Calu3 (cell line): ENCODE data around the gene MVB12A. TPM values are rescaled to one million over a fixed set of nuclear protein-coding genes. Genes with fewer than 3 reads are reported as not detected.

Experiments
- BruUV-seq: library from RNA; stranded (reverse); fragments of 400-500 nt; replicated peaks from 2 replicates; lab custom pipeline; 2021; lab: Mats Ljungman, UMichigan
- CTCF ChIA-PET: fragments of 300-600 bp; sonication (Branson Sonifier 250); formaldehyde crosslinking; loops from one replicate; lab custom pipeline; 2022; ENCODE audit warnings: antibody characterized with exemption; lab: Charles Lee
- DNase-seq: peaks from one replicate; pipeline ENCODE4 v3.0.0; 2022
- H3K27ac Mint-ChIP-seq: one replicate; pipeline ENCODE4 v1.8.0; 2022; ENCODE audit warnings: mixed read lengths; ENCODE audit not compliant: unreplicated experiment
- H3K27me3 Mint-ChIP-seq: one replicate; pipeline ENCODE4 v1.8.0; 2022; ENCODE audit warnings: mixed read lengths; ENCODE audit not compliant: unreplicated experiment
- H3K36me3 Mint-ChIP-seq: one replicate; pipeline ENCODE4 v1.8.0; 2022; ENCODE audit warnings: mild to moderate bottlenecking, moderate library complexity, mixed read lengths; ENCODE audit not compliant: insufficient read depth, unreplicated experiment
- H3K4me1 Mint-ChIP-seq: one replicate; pipeline ENCODE4 v1.8.0; 2022; ENCODE audit warnings: mild to moderate bottlenecking, low read depth, mixed read lengths; ENCODE audit not compliant: unreplicated experiment
- H3K4me3 Mint-ChIP-seq: one replicate; pipeline ENCODE4 v1.8.0; 2022; ENCODE audit warnings: mild to moderate bottlenecking, low read depth, moderate library complexity, mixed read lengths; ENCODE audit not compliant: unreplicated experiment
- H3K9me3 Mint-ChIP-seq: one replicate; pipeline ENCODE4 v1.8.0; 2022; ENCODE audit warnings: low read depth, mixed read lengths; ENCODE audit not compliant: unreplicated experiment
- intact Hi-C: fragments of 100-400 bp; cut with micrococcal nuclease; formaldehyde crosslinking; loops from one replicate; pipeline ENCODE4 v1.10.0; 2022; ENCODE audit not compliant: unreplicated experiment
- total RNA-seq: library from RNA; stranded (reverse); gene quantifications from 2 replicates; pipeline ENCODE4 v1.2.3, GENCODE V29; 2022
- TF ChIP-seq, protein P1 (sequence below): fragments of 200-600 bp; IDR thresholded peaks from one replicate; pipeline ENCODE4 v1.8.0; 2022; ENCODE audit warnings: antibody characterized with exemption; ENCODE audit not compliant: unreplicated experiment

MVB12A gene
- total RNA-seq, 1 experiment from 2014 or later: 41.1 TPM

DNA sequence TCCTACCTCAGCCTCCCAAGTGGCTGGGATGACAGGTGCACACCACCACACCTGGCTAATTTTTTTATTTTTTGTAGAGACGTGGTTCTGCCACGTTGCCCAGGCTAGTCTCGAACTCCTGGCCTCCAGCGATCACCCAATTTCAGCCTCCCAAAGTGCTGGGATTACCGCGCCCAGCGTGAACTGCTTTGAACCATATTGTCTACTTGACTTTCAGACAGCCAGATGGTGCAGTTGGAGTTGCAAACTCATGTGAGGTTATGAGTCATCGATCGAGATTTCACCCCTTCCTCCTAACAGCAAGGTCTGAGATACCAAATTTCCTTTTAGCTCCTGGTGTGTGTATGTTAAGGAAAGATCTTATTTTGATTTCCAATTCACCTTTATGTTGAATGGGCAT is 53.2 kb downstream of the MVB12A start:
- intact Hi-C loops: no loop called here
- Mint-ChIP-seq H3K36me3 (peaks cover 61% of the 10 kb centered on the region), H3K27me3 (no peaks in the 10 kb centered on the region), H3K27ac (peak overlapping the region; percentile 90), H3K4me1 (peaks cover 23% of the 10 kb centered on the region), H3K9me3 (no peaks in the 10 kb centered on the region), H3K4me3 (peak overlapping the region; percentile 56)
- CTCF ChIA-PET: interaction anchor here (0.6 to 1.4 kb wide), 2 partner anchors 23 to 358 kb away, joined by 4 to 11 read pairs; no protein-coding TSS in a partner anchor
- no TSS peak for BruUV-seq
- DNase-seq: peak; percentile 54
- TF ChIP-seq, protein P1, sequence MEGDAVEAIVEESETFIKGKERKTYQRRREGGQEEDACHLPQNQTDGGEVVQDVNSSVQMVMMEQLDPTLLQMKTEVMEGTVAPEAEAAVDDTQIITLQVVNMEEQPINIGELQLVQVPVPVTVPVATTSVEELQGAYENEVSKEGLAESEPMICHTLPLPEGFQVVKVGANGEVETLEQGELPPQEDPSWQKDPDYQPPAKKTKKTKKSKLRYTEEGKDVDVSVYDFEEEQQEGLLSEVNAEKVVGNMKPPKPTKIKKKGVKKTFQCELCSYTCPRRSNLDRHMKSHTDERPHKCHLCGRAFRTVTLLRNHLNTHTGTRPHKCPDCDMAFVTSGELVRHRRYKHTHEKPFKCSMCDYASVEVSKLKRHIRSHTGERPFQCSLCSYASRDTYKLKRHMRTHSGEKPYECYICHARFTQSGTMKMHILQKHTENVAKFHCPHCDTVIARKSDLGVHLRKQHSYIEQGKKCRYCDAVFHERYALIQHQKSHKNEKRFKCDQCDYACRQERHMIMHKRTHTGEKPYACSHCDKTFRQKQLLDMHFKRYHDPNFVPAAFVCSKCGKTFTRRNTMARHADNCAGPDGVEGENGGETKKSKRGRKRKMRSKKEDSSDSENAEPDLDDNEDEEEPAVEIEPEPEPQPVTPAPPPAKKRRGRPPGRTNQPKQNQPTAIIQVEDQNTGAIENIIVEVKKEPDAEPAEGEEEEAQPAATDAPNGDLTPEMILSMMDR: no peak

Other genes starting within 250 kb of the MVB12A start
- 10.7 and 11.8 TPM in 2 replicates for gene USE1, start 204.7 kb upstream of the MVB12A start, total RNA-seq
- gene OCEL1, start 193.8 kb upstream of the MVB12A start, total RNA-seq: 12.1 and 12.2 TPM in 2 replicates
- gene NR2F6, start 174.1 kb upstream of the MVB12A start, total RNA-seq: 33.5 and 34.6 TPM in 2 replicates
- gene USHBP1, start 155.3 kb upstream of the MVB12A start, total RNA-seq: 0.10 and 0.26 TPM in 2 replicates
- 72.9 and 75.2 TPM in 2 replicates for gene BABAM1, start 152.6 kb upstream of the MVB12A start, total RNA-seq
- 0.32 and 0.66 TPM in 2 replicates for gene ANKLE1, start 138.1 kb upstream of the MVB12A start, total RNA-seq
- 6.0 and 6.2 TPM in 2 replicates for gene ABHD8, start 116.6 kb upstream of the MVB12A start, total RNA-seq
- gene MRPL34, start 114.2 kb upstream of the MVB12A start, total RNA-seq: 37.9 and 38.4 TPM in 2 replicates
- 50.8 and 54.9 TPM in 2 replicates for gene DDA1, start 110.5 kb upstream of the MVB12A start, total RNA-seq
- gene ANO8, start 85.2 kb upstream of the MVB12A start, total RNA-seq: 9.6 and 10.5 TPM in 2 replicates
- gene GTPBP3, start 82.5 kb upstream of the MVB12A start, total RNA-seq: 30.6 and 40.9 TPM in 2 replicates
- not detected in 2 replicates for gene PLVAP, start 42.7 kb upstream of the MVB12A start, total RNA-seq
- not detected in 2 replicates for gene CCDC194, start 25.9 kb upstream of the MVB12A start, total RNA-seq
- 0.94 and 10.4 TPM in 2 replicates for gene BST2, start 14.4 kb upstream of the MVB12A start, total RNA-seq
- 0.32 and 0.59 TPM in 2 replicates for gene TMEM221, start 28.6 kb downstream of the MVB12A start, total RNA-seq
- gene NXNL1, start 40.9 kb downstream of the MVB12A start, total RNA-seq: not detected in 2 replicates
- 42.5 and 47.3 TPM in 2 replicates for gene SLC27A1, start 50.5 kb downstream of the MVB12A start, total RNA-seq
- 75.5 and 78.1 TPM in 2 replicates for gene PGLS, start 91.6 kb downstream of the MVB12A start, total RNA-seq
- gene COLGALT1, start 135.6 kb downstream of the MVB12A start, total RNA-seq: 69.8 and 79.1 TPM in 2 replicates